ENCODE measurements around the gene SLC25A11.
A peak's percentile ranks its signal among the peaks of the same experiment; 100 is the strongest.
"Not testable (repeated sequence)": the region's sequence is repeated elsewhere in the genome, so short reads cannot be mapped to it uniquely, and the experiment has no call there.

SLC25A11 gene

GRCh38 chr17:4920351-4921048 lies 19.3 kb downstream of the SLC25A11 start:
- no peak for DNase-seq (ENCODE audit: low spot score)

GRCh38 chr17:4919511-4920047 lies 20.3 kb downstream of the SLC25A11 start:
- no peak for DNase-seq (ENCODE audit: low spot score)

- not testable (repeated sequence) for DNase-seq (ENCODE audit: low spot score)
Measured at GRCh38 chr17:4914551-4914950, 25.3 kb downstream of the SLC25A11 start.

GRCh38 chr17:4913994-4914393 lies 25.9 kb downstream of the SLC25A11 start:
- DNase-seq (ENCODE audit: low spot score): no peak

- DNase-seq (ENCODE audit: low spot score): peak; percentile 71
Measured at GRCh38 chr17:4908711-4909496, 30.9 kb downstream of the SLC25A11 start.

- no peak for DNase-seq (ENCODE audit: low spot score)
Measured at GRCh38 chr17:4908301-4908700, 31.5 kb downstream of the SLC25A11 start.

GRCh38 chr17:4906642-4907041 lies 33.2 kb downstream of the SLC25A11 start:
- DNase-seq (ENCODE audit: low spot score): not testable (repeated sequence)

- peak; percentile 82 for DNase-seq (ENCODE audit: low spot score)
Measured at GRCh38 chr17:4903051-4903818, 36.6 kb downstream of the SLC25A11 start, which contains the start of gene CHRNE. Gene CHRNE, minus strand, starts transcription at chr17:4903098. Its CDS starts 35 bp downstream, at chr17:4903063.

- DNase-seq (ENCODE audit: low spot score): no peak
Measured at GRCh38 chr17:4902540-4902939, 37.3 kb downstream of the SLC25A11 start.

GRCh38 chr17:4901648-4902344 lies 38.0 kb downstream of the SLC25A11 start:
- no peak for DNase-seq (ENCODE audit: low spot score)

GRCh38 chr17:4901108-4901647 lies 38.7 kb downstream of the SLC25A11 start:
- DNase-seq (ENCODE audit: low spot score): no peak

GRCh38 chr17:4900231-4901107 lies 39.4 kb downstream of the SLC25A11 start:
- peak; percentile 42 for DNase-seq (ENCODE audit: low spot score)

- peak; percentile 76 for DNase-seq (ENCODE audit: low spot score)
Measured at GRCh38 chr17:4899341-4900230, 40.3 kb downstream of the SLC25A11 start, which contains the start of gene C17orf107. Gene C17orf107, plus strand, starts transcription at chr17:4899536. Its CDS starts 227 bp downstream, at chr17:4899763.

- no peak for DNase-seq (ENCODE audit: low spot score)
Measured at GRCh38 chr17:4898927-4899326, 40.9 kb downstream of the SLC25A11 start.

GRCh38 chr17:4898351-4898750 lies 41.5 kb downstream of the SLC25A11 start:
- no peak for DNase-seq (ENCODE audit: low spot score)

GRCh38 chr17:4897785-4898184 lies 42.1 kb downstream of the SLC25A11 start:
- DNase-seq (ENCODE audit: low spot score): no peak

GRCh38 chr17:4897198-4897687 lies 42.6 kb downstream of the SLC25A11 start:
- DNase-seq (ENCODE audit: low spot score): no peak

- DNase-seq (ENCODE audit: low spot score): no peak
Measured at GRCh38 chr17:4896332-4897197, 43.3 kb downstream of the SLC25A11 start.

All from activated CD4-positive, alpha-beta T cell treated with anti-CD3 and anti-CD28 coated beads, Interleukin-2, Interleukin-4, amounts not matched to agents 100 ng/mL and 50 ng/mL, durations not matched to agents 16 hours and 8 hours (primary cell).